ENCODE data around the gene PIGV.
"Not testable (repeated sequence)": the region's sequence is repeated elsewhere in the genome, so short reads cannot be mapped to it uniquely, and the experiment has no call there.

PIGV gene

DNA sequence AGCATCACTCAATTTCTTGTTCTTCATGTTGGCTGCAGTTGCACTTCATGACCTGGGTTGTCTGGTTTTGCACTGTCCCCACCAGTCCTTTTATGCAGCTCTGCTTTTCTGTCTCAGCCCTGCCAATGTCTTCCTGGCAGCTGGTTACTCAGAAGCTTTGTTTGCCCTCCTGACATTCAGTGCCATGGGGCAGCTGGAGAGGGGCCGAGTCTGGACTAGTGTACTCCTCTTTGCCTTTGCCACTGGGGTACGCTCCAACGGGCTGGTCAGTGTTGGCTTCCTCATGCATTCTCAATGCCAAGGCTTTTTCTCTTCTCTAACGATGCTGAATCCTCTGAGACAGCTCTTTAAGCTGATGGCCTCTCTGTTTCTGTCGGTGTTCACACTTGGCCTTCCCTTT is 6.6 kb downstream of the PIGV start:
- DNase-seq (ENCODE audit: low read depth), result no peak

- DNase-seq (ENCODE audit: low read depth), result no peak
Measured at GRCh38 chr1:26797627-26798026, 9.9 kb downstream of the PIGV start.

- no peak for DNase-seq (ENCODE audit: low read depth)
Measured at GRCh38 chr1:26799479-26800142, 11.9 kb downstream of the PIGV start.

DNA sequence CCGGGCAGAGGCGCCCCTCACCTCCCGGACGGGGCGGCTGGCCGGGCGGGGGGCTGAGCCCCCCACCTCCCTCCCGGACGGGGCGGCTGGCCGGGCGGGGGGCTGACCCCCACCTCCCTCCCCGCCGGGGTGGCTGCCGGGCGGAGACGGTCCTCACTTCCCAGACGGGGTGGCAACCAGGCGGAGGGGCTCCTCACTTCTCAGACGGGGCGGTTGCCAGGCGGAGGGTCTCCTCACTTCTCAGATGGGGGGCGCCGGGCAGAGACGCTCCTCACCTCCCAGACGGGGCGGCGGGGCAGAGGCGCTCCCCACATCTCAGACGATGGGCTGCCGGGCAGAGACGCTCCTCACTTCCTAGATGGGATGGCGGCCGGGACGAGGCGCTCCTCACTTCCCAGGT is 16.2 kb downstream of the PIGV start:
- DNase-seq (ENCODE audit: low read depth), result not testable (repeated sequence)

DNA sequence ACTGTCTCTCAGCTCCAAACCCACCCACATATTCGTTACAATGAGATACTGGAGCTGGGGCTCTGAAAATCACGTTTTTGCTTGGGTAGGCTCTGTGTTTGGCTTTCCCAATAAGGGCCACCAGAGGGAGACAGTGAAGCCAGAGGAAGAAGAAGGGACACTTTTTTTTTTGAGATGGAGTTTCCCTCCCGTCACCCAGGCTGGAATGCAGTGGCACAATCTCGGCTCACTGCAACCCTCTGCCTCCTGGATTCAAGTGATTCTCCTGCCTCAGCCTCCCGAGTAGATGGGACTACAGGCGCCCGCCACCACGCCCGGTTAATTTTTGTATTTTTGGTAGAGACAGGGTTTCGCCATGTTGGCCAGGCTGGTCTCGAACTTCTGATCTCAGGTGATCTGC is 22.4 kb downstream of the PIGV start:
- not testable (repeated sequence) for DNase-seq (ENCODE audit: low read depth)

GRCh38 chr1:26811057-26811456 is 23.3 kb downstream of the PIGV start:
- DNase-seq (ENCODE audit: low read depth), result no peak

GRCh38 chr1:26811708-26812107 is 24.0 kb downstream of the PIGV start:
- no peak for DNase-seq (ENCODE audit: low read depth)

DNA sequence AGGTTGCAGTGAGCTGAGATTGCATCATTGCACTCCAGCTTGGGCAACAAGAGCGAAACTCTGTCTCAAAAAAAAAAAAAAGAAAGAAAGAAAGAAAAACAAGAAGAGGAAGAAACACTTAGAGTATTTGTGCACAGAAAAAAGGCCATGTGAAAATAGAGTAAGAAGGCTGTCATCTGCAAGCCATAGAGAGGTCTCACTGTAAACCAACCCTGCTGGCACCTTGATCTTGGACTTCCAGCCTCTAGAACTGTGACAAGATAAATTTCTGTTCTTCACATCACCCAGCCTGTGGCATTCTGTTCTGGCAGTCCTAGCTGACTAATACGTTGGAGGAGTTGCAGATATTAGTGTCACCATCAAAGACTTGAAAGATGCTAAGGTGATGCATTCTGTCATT is 26.6 kb downstream of the PIGV start:
- no peak for DNase-seq (ENCODE audit: low read depth)

DNA sequence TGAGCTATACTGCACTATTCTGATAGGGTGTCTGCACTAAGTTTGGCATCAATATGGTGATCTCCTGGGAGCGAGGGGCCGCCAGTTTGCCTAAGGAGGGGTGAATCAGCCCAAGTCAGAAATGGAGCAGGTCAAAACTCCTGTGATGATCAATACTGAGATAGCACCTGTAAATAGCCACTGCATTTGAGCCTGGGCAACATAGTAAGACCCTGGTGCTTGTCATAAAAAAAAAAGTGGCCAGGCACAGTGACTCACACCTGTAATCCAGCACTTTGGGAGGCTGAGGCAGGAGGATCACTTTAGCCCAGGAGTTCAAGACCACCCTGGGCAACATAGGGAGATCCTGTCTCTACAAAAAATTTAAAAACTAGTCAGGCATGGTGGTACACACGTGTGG is 27.1 kb downstream of the PIGV start:
- DNase-seq (ENCODE audit: low read depth), result no peak

GRCh38 chr1:26820784-26821269 is 33.1 kb downstream of the PIGV start:
- no peak for DNase-seq (ENCODE audit: low read depth)

DNA sequence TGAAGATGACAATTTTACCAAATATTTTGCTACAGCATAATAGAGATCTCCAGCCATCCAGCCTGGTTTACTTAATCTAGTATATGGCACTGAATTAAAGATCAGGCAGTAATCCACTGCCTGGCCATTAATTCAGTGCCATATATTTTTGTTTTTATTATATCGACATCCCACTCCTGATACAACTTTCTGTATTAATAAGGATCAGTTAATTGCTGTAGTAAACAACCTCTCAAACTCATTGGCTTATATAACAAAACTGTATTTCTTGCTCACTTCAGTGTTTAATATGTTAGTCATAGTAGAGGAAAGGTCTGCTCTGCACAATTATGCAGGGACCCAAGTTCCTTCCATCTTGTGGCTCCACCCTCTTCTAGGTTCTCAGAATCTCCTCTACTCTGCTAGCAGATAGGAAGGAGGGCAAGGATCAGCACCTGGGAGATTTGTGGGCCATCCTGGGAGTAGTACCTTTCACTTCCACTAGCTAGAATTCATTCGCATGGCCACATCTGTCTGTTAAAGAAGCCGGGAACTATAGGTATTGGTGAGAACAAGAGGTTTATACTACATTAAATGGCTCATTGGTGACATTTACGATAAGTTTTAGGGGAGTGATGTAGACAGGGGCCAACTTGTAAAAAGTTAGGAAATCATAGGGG is 35.1 kb downstream of the PIGV start:
- no peak for DNase-seq (ENCODE audit: low read depth)

- DNase-seq (ENCODE audit: low read depth), result no peak
Measured at GRCh38 chr1:26824731-26825130, 37.0 kb downstream of the PIGV start.

DNA sequence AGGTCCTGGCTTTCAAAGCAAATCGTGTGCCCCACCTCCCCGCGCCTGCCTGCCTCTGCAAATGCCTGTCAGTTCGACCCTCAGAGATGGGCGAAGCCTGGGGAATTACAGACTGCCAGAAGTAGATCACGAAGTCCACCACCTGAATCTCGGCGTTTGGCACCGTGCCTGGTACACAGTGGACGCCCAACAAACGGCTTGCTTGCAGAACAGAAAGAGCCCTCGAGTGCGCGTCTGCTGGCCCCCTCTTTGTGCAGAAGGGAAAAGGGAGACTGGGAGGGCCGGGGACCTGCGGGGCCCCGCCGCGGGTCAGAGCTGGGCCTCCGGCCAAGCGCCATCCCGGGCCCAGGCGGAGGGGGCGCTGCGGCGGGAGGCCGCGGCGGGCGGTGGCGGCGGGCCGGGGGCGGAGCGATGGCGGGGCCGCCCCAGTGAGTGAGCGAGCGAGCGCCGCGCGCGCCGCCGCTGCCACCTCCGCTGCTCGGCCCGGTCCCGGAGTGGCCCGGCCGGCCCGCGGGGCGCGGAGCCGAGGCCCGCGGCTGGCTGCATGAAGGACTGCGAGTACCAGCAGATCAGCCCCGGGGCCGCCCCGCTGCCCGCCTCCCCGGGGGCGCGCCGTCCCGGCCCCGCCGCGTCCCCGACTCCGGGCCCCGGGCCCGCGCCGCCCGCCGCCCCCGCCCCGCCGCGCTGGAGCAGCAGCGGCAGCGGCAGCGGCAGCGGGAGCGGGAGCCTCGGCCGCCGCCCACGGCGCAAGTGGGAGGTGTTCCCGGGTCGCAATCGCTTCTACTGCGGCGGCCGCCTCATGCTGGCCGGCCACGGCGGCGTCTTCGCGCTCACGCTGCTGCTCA is 38.7 kb downstream of the PIGV start, which contains the start of gene ZDHHC18:
Gene ZDHHC18, plus strand, starts transcription at position 428 of the 845 bp plus-strand sequence. Its CDS starts 117 bp downstream, at position 545.
- no peak for DNase-seq (ENCODE audit: low read depth)

- DNase-seq (ENCODE audit: low read depth), result no peak
Measured at GRCh38 chr1:26827106-26827604, 39.4 kb downstream of the PIGV start.

GRCh38 chr1:26827663-26828062 is 39.9 kb downstream of the PIGV start:
- DNase-seq (ENCODE audit: low read depth), result no peak

GRCh38 chr1:26828411-26828991 is 40.8 kb downstream of the PIGV start:
- DNase-seq (ENCODE audit: low read depth), result no peak

GRCh38 chr1:26829184-26829911 is 41.6 kb downstream of the PIGV start:
- DNase-seq (ENCODE audit: low read depth), result no peak

DNA sequence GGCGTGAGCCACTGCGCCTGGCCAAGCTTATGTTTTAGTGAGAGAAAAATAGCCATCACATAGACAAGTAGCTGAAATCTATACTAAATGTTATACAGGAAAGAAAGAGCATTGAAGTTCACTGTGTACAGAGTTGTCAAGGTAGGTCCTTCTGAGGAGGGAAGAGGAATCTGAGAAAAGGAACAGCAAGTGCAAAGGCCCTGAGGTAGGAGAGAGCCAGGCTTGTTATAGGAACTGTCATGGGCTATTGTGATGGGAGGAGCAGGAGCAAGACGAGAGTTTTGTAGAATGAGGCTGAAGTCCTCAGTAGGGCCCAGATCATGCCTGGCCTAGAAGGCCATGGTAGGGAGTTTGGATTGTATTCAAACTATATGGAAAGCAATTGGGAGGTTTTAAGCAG is 43.3 kb downstream of the PIGV start:
- no peak for DNase-seq (ENCODE audit: low read depth)

GRCh38 chr1:26831546-26832248 is 43.9 kb downstream of the PIGV start:
- DNase-seq (ENCODE audit: low read depth), result no peak

GRCh38 chr1:26832249-26832960 is 44.7 kb downstream of the PIGV start:
- no peak for DNase-seq (ENCODE audit: low read depth)
